Measurements from ENCODE around the gene TMEM45B.
"Not testable (repeated sequence)": the region's sequence is repeated elsewhere in the genome, so short reads cannot be mapped to it uniquely, and the experiment has no call there.

- TF ChIP-seq, protein P1, sequence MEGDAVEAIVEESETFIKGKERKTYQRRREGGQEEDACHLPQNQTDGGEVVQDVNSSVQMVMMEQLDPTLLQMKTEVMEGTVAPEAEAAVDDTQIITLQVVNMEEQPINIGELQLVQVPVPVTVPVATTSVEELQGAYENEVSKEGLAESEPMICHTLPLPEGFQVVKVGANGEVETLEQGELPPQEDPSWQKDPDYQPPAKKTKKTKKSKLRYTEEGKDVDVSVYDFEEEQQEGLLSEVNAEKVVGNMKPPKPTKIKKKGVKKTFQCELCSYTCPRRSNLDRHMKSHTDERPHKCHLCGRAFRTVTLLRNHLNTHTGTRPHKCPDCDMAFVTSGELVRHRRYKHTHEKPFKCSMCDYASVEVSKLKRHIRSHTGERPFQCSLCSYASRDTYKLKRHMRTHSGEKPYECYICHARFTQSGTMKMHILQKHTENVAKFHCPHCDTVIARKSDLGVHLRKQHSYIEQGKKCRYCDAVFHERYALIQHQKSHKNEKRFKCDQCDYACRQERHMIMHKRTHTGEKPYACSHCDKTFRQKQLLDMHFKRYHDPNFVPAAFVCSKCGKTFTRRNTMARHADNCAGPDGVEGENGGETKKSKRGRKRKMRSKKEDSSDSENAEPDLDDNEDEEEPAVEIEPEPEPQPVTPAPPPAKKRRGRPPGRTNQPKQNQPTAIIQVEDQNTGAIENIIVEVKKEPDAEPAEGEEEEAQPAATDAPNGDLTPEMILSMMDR (IDR thresholded peaks at IDR 0.05) = not testable (repeated sequence)
- not testable (repeated sequence) for TF ChIP-seq POLR2A, POLR2AphosphoS5 (IDR thresholded peaks at IDR 0.05)
Measured at GRCh38 chr11:129808241-129808640, 7.4 kb upstream of the TMEM45B start.

Measured in upper lobe of left lung (tissue), 4 donors.